Panc1 (cell line): ENCODE measurements around the gene LRRC8E. TPM values are rescaled to one million over a fixed set of nuclear protein-coding genes. Genes with fewer than 3 reads are reported as not detected.
"Not testable (repeated sequence)": the region's sequence is repeated elsewhere in the genome, so short reads cannot be mapped to it uniquely, and the experiment has no call there.

Source experiments
- ATAC-seq: fragments of 200-7000 bp; cut with Tn5 transposase; 2 replicates; pipeline ENCODE4 v1.9.1; 2020; ENCODE audit warnings: mild to moderate bottlenecking, moderate library complexity
- BruUV-seq: library from RNA; stranded (reverse); fragments of 400-500 nt; replicated peaks from 2 replicates; lab custom pipeline; 2021; lab: Mats Ljungman, UMichigan
- CTCF ChIA-PET: fragments of 300-600 bp; sonication (Branson Sonifier 250); formaldehyde crosslinking; loops from one replicate; lab custom pipeline; 2022; ENCODE audit warnings: antibody characterized with exemption; lab: Charles Lee
- POLR2A ChIA-PET: fragments of 300-600 bp; sonication (Branson Sonifier 250); formaldehyde crosslinking; loops from one replicate; lab custom pipeline; 2022; ENCODE audit warnings: antibody characterized with exemption; lab: Charles Lee
- DNase-seq: peaks from one replicate; pipeline ENCODE4 v3.0.0-alpha.2; 2010; ENCODE audit warnings: low read depth, low spot score
- H3K27ac ChIP-seq: 2 replicates; pipeline ENCODE4 v1.5.1; 2011; ENCODE audit warnings: mild to moderate bottlenecking, low read length, inconsistent platforms
- H3K27me3 ChIP-seq: fragments of 200-500 bp; sonication (Bioruptor generic); 2 replicates; pipeline ENCODE4 v1.6.0; 2014; ENCODE audit warnings: low read length, inconsistent platforms; ENCODE audit not compliant: control insufficient read depth, insufficient read depth
- H3K36me3 ChIP-seq: fragments of 200-500 bp; sonication (Bioruptor generic); 2 replicates; pipeline ENCODE4 v1.5.1; 2014; ENCODE audit warnings: inconsistent platforms, mild to moderate bottlenecking, low read length, moderate library complexity; ENCODE audit not compliant: control insufficient read depth, insufficient read depth
- H3K4me1 ChIP-seq: 2 replicates; pipeline ENCODE4 v1.5.1; 2011; ENCODE audit warnings: inconsistent platforms, mild to moderate bottlenecking, low read length, moderate library complexity; ENCODE audit not compliant: control insufficient read depth, insufficient read depth
- H3K4me3 ChIP-seq, 2 experiments: 2 replicates each; pipeline ENCODE4 v1.5.1; 2011 to 2012; ENCODE audit warnings: low read depth in 2 of 2, low read length in 2 of 2, mild to moderate bottlenecking in 2 of 2, inconsistent platforms in 1 of 2, moderate library complexity in 1 of 2
- H3K9me3 ChIP-seq: fragments of 200-500 bp; sonication (Bioruptor generic); 2 replicates; pipeline ENCODE4 v1.5.1; 2014; ENCODE audit warnings: low read depth, mild to moderate bottlenecking, inconsistent platforms, low read length, moderate library complexity; ENCODE audit not compliant: control insufficient read depth, insufficient read depth
- CTCF ChIP-seq: fragments of 450-650 bp; IDR thresholded peaks from 2 replicates; pipeline ENCODE4 v1.5.1; 2017; ENCODE audit warnings: mild to moderate bottlenecking
- POLR2AphosphoS5 ChIP-seq: IDR thresholded peaks from 2 replicates; pipeline ENCODE4 v1.6.1; 2012; ENCODE audit warnings: mild to moderate bottlenecking, low read depth, low read length, moderate library complexity
- REST ChIP-seq, 2 experiments: IDR thresholded peaks; 2 replicates each; pipeline ENCODE4 v1.6.1; 2011 to 2012; ENCODE audit warnings: low read depth in 2 of 2, control low read depth in 1 of 2, low read length in 1 of 2, mild to moderate bottlenecking in 1 of 2, moderate library complexity in 1 of 2; ENCODE audit not compliant: insufficient read depth in 1 of 2
- SIN3A ChIP-seq: IDR thresholded peaks from 2 replicates; pipeline ENCODE4 v1.6.1; 2012; ENCODE audit warnings: low read depth, mild to moderate bottlenecking, low read length, moderate library complexity, borderline replicate concordance; ENCODE audit not compliant: insufficient read depth
- TCF7L2 ChIP-seq: IDR thresholded peaks from 2 replicates; pipeline ENCODE4 v1.6.1; 2011; ENCODE audit warnings: mild to moderate bottlenecking, low read depth, low read length, inconsistent platforms
- in situ Hi-C: cut with HindIII; loops from 2 replicates; pipeline ENCODE4 v1.10.0; 2016; ENCODE audit warnings: low sequenced_read_pairs, low pct_unique_long_range_greater_than_20kb
- intact Hi-C: fragments of 100-400 bp; cut with micrococcal nuclease; formaldehyde crosslinking; loops from one replicate; pipeline ENCODE4 v1.10.0; 2022; ENCODE audit not compliant: unreplicated experiment
- total RNA-seq: library from RNA; stranded (reverse); gene quantifications from one replicate; pipeline ENCODE4 v1.2.1, GENCODE V29; 2021; ENCODE audit not compliant: unreplicated experiment

The LRRC8E gene
- total RNA-seq, 1 experiment from 2014 or later: 5.0 TPM

GRCh38 chr19:7857727-7858108, 30.6 kb upstream of the LRRC8E start:
- no TSS peak for BruUV-seq
- POLR2A ChIA-PET: no interaction called here

GRCh38 chr19:7858109-7858770, 30.1 kb upstream of the LRRC8E start:
- intact Hi-C loops (no loop called here), in situ Hi-C loops (no loop called here)
- Histone ChIP-seq H3K36me3 (no peaks in the 10 kb centered on the region), H3K27me3 (no peaks in the 10 kb centered on the region), H3K4me1 (no peaks in the 10 kb centered on the region), H3K27ac (no peak overlapping the region), H3K9me3 (no peaks in the 10 kb centered on the region), H3K4me3 (no peak overlapping the region)
- ATAC-seq (peak; percentile 38; the same call in 1 of the 2 replicates), DNase-seq (no peak)
- TF ChIP-seq POLR2AphosphoS5 (no peak), SIN3A (no peak), REST (IDR thresholded peaks at IDR 0.05; ENCODE audit: insufficient read depth in 1 of 2, low read depth in 2 of 2, low read length in 1 of 2) (no peak), CTCF (no peak), TCF7L2 (no peak)
- CTCF ChIA-PET: interaction anchor here (0.6 kb wide), 1 partner anchor 47 kb away, joined by 4 read pairs; no protein-coding TSS in a partner anchor
- POLR2A ChIA-PET: no interaction called here
- no TSS peak for BruUV-seq

More at GRCh38 chr19:7857727-7858108, 30.6 kb upstream of the LRRC8E start:
- H3K27ac ChIP-seq: no peak overlapping the region
- no peak for DNase-seq
- H3K27me3 ChIP-seq: no peaks in the 10 kb centered on the region
- in situ Hi-C loops (no loop called here), intact Hi-C loops (no loop called here)
- TF ChIP-seq REST (IDR thresholded peaks at IDR 0.05; ENCODE audit: insufficient read depth in 1 of 2, low read depth in 2 of 2, low read length in 1 of 2): no peak
- no peak for TF ChIP-seq POLR2AphosphoS5
- TF ChIP-seq SIN3A: no peak
- TF ChIP-seq CTCF: no peak
- TF ChIP-seq TCF7L2: no peak
- no peak overlapping the region for H3K4me3 ChIP-seq
- no peaks in the 10 kb centered on the region for H3K9me3 ChIP-seq
- CTCF ChIA-PET: interaction anchor here (0.6 kb wide), 2 partner anchors 39 to 46 kb away, joined by 3 to 4 read pairs; no protein-coding TSS in a partner anchor
- no peaks in the 10 kb centered on the region for H3K36me3 ChIP-seq
- ATAC-seq: no peak
- no peaks in the 10 kb centered on the region; the same call in 1 of the 2 replicates for H3K4me1 ChIP-seq

GRCh38 chr19:7859087-7859486, 29.2 kb upstream of the LRRC8E start:
- intact Hi-C loops, H3K36me3 ChIP-seq, H3K4me1 ChIP-seq, POLR2A ChIA-PET, H3K9me3 ChIP-seq, in situ Hi-C loops, H3K27ac ChIP-seq, DNase-seq, ATAC-seq, BruUV-seq, H3K4me3 ChIP-seq, H3K27me3 ChIP-seq, CTCF ChIA-PET: not testable (repeated sequence)
